COLO668 (cell line): ENCODE measurements around the gene BABAM2.
"Not testable (repeated sequence)": the region's sequence is repeated elsewhere in the genome, so short reads cannot be mapped to it uniquely, and the experiment has no call there.

Experiments
- DNase-seq: peaks from one replicate; lab custom pipeline; 2025; ENCODE audit not compliant: unreplicated experiment; lab: John Stamatoyannopoulos, UW

Gene BABAM2

GRCh38 chr2:28322981-28323396, 432.5 kb downstream of the BABAM2 start:
- DNase-seq = no peak

GRCh38 chr2:28325173-28325566, 434.6 kb downstream of the BABAM2 start:
- no peak for DNase-seq

- peak; percentile 76 for DNase-seq
Observed at GRCh38 chr2:28325567-28326468, 435.3 kb downstream of the BABAM2 start.

- no peak for DNase-seq
Observed at GRCh38 chr2:28326469-28326805, 435.9 kb downstream of the BABAM2 start.

- no peak for DNase-seq
Observed at GRCh38 chr2:28326881-28327505, 436.5 kb downstream of the BABAM2 start.

GRCh38 chr2:28327581-28327955, 437.0 kb downstream of the BABAM2 start:
- DNase-seq = no peak

GRCh38 chr2:28327956-28328922, 437.7 kb downstream of the BABAM2 start:
- DNase-seq = no peak

GRCh38 chr2:28329184-28329583, 438.7 kb downstream of the BABAM2 start:
- no peak for DNase-seq

GRCh38 chr2:28330722-28331121, 440.2 kb downstream of the BABAM2 start:
- DNase-seq = not testable (repeated sequence)

GRCh38 chr2:28331797-28332196, 441.3 kb downstream of the BABAM2 start:
- DNase-seq = not testable (repeated sequence)

- DNase-seq = no peak
Observed at GRCh38 chr2:28332696-28333095, 442.2 kb downstream of the BABAM2 start.

- no peak for DNase-seq
Observed at GRCh38 chr2:28333606-28334526, 443.3 kb downstream of the BABAM2 start.

GRCh38 chr2:28334527-28334894, 444.0 kb downstream of the BABAM2 start:
- no peak for DNase-seq

GRCh38 chr2:28335265-28335664, 444.7 kb downstream of the BABAM2 start:
- DNase-seq = not testable (repeated sequence)

- DNase-seq = no peak
Observed at GRCh38 chr2:28335666-28336065, 445.1 kb downstream of the BABAM2 start.

GRCh38 chr2:28336264-28336980, 445.9 kb downstream of the BABAM2 start:
- no peak for DNase-seq

- no peak for DNase-seq
Observed at GRCh38 chr2:28336982-28337627, 446.6 kb downstream of the BABAM2 start.

- DNase-seq = no peak
Observed at GRCh38 chr2:28338046-28338817, 447.7 kb downstream of the BABAM2 start.
